ENCODE data around the gene CNGA1.
"Not testable (repeated sequence)": the region's sequence is repeated elsewhere in the genome, so short reads cannot be mapped to it uniquely, and the experiment has no call there.

Gene CNGA1

DNA sequence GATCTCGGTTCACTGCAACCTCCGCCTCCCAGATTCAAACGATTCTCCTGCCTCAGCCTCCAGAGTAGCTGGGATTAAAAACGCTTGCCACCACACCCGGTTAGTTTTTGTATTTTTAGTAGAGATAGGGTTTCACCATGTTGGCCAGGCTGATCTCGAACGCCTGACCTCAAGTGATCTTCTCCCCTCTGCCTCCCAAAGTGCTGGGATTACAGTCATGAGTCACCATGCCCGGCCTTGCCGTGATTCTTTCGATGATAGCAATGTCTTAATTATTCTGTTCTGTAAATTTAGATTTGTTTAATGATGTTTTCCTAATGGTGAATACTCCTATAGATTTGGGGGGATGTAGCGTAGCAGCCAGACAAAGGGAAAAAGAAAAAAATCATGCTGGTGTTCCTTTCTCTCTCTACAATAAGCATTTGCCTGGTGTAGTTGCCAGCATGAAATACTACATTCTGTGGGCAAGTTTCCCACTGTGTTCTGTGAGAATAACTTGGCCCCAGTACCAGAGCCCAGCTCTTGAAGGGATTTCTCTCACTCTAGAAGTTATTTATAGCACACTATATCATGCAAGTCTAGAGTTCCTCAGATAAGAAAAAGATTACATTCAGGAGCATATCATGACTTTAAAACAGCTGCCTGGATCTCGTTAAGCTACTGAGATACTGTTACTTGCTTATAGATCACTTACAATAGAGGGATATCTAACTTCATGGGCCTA, 15.5 kb upstream of the CNGA1 start:
- DNase-seq = no peak

DNA sequence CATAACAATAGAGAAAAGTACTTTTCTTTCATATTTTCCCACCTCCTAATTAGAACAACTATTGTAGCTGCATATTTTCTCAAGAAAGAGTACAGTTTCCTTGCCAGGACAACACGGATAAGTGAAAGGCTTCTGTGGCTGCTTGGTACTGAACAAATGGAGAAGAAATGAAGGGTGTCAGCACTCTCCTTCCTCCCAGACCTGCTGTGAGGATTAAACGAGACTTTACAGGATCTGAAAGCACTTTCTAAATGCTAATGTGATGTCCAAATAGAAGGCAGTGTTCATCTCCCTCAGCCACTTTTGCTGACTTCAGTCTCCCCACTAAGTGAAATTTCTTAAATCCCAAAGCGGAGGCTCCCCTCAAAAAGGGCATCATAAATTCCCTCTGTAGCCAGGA, 14.0 kb upstream of the CNGA1 start:
- DNase-seq = no peak

DNA sequence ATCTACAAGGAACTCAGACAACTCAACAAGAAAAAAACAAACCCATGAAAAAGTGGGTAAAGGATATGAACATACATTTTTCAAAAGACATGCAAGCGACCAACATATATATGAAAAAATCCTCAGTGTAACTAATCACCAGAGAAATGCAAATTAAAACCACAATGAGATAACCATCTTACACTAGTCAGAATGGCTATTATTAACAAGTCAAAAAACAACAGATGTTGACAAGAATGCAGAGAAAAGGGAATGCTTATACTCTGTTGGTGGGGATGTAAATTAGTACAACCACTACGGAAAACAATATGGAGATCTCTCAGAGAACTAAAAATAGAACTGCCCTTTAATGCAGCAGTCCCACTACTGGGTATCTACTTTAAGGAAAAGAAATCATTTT, 12.2 kb upstream of the CNGA1 start:
- DNase-seq = no peak

DNA sequence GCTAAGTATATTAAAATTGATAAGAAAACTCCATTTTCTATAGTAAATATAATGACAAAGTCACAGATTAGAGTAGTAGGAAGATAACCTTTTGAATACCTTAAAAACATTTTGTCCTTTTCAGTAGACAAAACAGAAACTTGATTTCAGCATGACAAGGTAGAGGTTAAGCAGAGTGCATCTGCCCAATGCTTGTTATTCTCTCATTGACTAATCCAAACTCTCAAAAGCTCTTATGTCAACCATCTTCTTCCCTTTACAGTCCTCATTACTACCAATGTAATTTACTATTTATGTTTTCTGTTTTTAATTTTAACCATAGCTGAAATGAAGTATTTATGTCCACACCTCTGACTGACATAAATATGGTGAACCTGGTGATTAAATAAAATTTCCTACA, 11.2 kb upstream of the CNGA1 start:
- DNase-seq = no peak

DNA sequence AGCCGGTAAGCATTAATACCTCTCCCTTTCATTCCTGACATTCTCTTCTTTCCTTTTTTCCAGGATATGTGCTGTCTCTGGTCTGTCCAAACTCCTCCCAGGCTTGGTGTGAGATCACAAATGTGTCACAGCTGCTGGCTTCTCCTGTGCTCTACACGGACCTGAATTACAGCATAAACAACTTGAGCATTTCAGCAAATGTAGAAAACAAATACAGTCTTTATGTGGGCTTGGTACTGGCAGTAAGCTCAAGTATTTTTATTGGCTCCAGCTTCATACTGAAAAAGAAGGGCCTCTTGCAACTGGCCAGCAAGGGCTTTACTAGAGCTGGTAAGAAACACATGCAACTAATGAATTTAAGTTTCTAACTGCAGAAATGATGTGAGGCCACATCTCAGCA, 8.5 kb upstream of the CNGA1 start:
- DNase-seq = no peak

DNA sequence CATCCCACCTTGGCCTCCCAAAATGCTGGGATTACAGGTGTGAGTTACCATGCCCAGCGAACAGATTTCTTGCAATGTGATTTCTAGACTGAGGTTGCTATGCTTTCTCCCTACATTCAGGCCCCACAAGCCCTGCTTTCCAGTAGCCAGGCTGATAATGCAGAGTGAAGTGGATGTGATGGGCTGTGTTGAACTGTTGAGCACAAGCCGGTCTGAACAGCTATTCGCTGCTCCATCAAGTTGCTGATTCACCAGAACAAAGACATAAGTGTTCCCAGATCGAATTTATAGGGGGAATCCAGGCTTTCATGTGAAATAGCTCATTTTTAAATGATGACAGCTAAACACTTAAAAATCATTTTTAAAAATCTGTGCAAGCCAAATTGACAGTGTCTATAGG, 8.0 kb upstream of the CNGA1 start:
- DNase-seq = no peak

DNA sequence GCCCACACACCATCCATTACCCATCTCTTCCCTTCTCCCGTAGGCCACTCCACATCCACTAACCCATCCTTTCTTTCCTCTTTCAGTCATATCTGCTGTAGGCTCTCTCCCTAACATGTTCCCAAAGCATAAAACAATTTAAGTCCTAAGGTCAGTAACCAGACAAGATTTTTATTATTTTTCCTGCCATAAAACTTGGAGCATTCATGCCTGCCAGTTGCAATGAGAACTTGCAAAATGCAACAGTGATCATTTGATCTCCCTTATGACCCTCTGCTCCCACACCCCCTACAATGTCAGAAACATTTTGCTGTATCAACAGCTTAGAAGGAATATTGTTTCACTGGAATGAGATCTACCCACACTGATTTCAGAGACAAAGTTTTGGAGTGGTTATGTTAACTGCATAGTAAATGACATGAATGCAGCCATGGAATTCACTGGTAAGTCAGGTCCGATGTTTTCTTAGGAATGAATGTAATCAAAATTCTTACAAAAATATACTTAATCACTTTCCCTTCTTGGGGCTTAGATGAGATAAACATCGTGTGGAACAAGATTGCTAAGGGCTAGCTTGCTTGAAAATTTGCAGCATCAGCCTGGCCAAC, 5.8 kb upstream of the CNGA1 start:
- DNase-seq = no peak

DNA sequence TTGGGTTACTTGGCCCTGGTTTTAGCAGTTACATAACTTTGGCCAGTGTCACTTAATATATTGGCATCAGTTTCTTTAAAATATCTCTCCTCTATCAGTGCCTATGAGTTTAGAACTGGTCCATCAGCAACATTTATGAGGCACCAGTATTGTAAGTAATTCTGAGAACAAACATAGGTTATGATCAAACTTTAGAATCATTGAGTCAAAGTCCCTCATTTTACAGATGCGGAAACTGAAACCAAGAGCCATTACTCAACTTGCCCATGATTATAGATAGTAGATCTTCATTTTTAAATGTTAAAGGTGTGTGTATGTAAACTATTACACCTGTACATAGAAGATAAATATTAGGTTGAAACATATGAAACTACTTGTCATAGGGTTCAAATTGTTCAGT, 4.6 kb upstream of the CNGA1 start:
- no peak for DNase-seq

DNA sequence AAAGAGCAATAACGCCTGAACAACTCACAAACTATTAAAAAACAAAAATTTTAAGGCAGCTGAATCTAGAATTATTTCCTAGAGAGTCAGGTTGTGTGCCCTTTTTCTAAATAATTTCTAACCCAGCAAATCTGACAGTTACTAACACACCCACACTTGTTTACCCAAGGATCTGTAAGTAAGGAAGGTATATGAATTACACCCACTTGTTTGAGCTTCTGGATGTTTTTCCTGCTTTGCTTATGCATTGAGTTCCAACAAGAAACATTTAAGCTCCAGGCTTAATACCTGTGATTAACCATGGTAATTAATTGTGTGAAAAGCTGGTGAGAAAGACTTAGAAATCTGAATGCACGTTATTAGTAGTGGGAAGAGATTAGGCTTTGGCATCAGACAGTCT, 1.6 kb upstream of the CNGA1 start:
- no peak for DNase-seq

DNA sequence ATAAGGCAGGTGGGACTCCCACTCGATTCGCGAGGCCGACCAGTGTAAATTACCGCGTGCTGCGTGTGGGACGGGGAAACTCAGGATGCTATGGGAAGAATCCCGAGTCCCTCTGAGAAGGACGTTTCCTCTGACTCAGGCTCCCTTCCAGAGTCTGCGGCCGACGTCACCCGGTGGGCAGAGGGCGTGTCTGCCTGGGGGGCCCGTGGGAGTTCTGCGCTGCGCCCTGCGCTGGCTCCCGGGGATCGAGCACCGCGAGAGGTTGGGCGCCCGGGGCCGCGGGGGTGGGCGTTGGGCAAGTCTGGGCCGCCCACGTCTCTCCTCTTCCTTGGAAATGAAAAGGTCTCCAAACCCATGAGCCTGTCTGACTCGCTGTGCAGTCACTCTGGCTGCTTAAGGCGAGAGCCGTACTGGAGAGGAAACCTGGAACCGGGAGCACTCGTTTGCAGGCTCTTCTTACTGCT, 659 bp upstream of the CNGA1 start:
- DNase-seq = peak in 14 of 51 donors; percentile 3 to 61 (median 14)

DNA sequence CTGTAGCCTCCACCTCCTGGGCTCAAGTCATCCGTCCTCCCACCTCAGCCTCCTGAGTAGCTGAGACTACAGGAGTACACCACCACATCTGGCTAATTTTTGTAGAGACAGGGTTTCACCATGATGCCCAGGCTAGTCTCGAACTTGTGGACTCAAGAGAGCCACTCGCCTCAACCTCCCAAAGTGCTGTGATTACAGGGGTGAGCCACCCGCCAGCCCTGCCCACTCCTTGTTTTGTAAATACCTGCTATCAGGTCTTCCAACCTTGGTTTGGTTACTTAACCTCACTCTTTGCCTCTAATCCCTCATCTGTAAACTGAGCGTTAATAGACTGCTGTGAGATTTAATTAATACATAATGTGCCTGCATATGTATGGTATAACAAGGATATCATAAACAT, 803 bp downstream of the CNGA1 start:
- DNase-seq = no peak

DNA sequence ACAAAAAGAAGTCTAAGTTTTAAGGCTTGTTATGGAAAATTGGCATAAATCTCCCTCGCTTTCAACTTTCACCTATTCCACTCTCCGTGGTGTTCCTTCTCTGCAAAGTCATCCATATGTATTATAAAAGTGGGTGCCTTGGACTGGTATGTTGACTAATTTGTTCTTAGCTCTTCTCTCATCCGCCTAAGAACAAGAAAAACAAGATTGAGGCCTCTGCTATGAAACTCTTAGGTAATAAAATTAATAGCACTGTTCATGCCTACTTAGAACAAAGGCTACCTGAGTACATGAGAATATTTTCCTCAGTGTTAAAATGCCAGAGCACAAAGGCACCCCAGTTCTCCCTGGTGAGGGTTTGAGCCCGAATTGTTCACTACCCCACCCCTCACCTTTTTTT, 1.3 kb downstream of the CNGA1 start:
- no peak for DNase-seq

DNA sequence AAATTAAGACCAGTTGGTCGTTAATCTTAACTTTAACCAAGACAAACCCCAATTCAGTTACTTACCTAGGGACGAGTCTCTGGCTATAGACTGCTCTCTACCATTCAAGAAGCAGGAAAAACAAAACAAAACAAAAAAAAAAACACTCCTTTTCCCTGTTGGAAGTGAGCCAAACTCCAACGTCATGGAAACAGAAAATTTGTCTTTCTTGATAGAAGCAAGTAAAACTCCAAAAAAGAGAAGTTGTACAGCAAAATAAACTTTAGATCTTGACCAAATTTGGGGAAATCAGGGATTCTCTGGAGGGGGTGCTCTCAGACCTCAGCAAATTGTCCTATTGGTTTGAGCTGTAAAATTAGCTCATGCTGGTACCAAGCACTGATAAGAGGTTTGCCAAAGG, 3.7 kb downstream of the CNGA1 start:
- no peak for DNase-seq

DNA sequence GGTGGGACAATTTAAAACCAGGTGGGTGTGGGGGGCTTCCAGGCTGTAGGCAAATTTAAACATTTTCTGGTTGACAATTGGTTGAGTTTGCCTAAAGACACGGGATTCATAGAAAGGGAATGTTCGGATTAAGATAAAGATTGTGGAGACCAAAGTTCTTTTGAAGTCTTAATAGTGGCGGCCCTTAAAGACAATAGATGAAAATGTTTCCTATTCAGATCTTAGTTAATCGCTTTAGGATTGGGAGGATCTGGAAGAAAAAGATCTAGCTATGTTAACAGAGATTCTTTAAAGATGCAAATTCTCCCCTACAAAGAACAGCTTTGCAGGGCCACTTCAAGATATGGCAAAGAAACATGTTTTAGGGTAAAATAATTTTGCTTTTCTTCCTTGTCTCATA, 4.8 kb downstream of the CNGA1 start:
- no peak for DNase-seq

DNA sequence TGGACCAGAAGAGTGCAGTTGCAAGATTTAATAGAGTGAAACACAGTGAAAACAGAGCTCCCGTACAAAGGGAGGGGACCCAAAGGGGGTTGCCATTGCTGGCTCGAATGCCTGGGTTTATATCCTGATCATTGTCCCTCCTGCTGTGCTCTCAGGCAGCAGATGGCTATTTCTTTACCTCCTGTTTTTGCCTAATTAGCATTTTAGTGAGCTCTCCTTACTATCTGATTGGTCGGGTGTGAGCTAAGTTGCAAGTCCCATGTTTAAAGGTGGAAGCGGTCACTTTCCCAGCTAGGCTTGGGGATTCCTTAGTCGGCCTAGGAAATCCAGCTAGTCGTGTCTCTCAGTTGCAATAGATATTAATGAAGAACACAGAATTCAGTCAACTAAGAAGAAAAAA, 5.6 kb downstream of the CNGA1 start:
- not testable (repeated sequence) for DNase-seq

DNA sequence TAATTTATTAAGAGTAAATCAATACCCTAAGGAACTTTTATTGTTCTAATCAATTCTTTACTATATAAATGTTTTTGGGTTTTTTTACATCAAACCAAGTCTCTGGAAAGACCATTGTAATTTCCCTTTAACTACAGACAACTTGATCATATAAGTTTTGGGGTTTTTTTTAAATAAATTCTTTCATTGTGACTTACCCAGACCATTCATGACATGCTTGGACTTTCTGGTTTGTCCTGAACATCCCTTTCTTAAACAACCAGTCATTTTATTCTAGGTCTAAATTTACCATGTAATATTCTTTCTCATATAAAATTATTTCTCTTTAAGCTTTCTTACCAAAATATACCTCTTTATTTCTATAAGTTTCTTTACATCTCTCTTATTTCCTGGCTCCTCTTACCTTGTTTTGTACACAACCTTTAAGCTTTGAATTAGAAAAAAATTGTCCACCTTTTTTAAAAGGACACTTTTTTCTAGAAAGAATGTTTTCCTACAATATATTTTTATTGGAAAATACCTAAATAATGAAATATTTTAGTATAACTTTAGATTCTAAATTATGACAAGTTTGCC, 8.4 kb downstream of the CNGA1 start:
- DNase-seq = no peak

DNA sequence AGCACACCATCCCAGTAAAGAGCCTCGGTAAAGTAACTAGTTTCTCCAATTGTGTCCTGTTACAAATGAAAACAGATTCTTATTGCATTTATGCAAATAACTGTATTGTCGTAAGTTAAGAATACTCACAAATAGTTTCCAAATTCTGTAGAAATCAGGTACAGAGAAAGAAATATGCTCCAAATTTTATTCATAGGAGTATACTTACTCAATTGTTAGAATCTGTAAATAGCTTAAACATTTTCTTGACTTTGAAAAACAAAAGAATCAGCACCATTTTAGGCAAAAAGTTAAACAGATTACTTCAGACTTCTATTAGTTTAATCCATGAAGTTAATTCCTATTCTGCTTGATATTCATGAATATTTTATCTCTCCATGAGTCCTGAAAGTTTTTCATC, 10.7 kb downstream of the CNGA1 start:
- DNase-seq = no peak

DNA sequence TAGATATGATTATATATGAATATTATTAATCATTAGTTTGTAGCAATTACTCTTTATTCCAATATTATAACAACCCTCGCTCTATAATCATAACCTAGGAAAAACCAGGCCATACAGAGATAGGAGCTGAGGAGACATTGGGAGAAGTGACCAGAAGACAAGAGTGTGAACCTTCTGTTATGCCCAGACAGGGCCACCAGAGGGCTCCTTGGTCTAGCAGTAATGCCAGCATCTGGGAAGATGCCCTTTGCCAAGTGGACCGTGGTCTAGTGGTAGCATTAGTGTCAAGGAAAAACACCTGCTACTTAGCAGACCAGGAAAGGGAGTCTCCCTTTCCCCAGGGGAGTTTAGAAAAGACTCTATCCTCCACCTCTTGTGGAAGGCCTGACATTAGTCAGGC, 12.9 kb downstream of the CNGA1 start:
- DNase-seq = peak in 13 of 51 donors; percentile 3 to 56 (median 22)

DNA sequence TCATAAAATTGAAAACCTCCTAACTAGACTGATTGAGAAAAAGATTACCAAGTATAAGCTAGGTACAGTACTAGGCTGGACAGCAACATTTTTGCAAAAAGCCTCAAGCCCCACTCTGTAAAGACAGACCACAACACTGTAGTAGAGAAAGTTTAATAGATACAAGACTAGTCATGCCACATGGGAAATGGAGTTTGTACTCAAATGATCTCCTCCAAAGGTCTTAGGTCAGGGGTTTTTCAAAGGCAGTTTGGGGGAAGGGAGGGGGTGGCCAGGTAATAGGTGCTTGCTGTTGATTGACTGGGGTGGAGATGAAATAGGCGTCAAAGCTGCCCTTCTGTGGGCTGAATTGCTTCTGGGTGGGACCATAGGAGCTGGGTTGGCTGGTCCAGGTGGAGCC, 14.2 kb downstream of the CNGA1 start:
- DNase-seq = no peak

DNA sequence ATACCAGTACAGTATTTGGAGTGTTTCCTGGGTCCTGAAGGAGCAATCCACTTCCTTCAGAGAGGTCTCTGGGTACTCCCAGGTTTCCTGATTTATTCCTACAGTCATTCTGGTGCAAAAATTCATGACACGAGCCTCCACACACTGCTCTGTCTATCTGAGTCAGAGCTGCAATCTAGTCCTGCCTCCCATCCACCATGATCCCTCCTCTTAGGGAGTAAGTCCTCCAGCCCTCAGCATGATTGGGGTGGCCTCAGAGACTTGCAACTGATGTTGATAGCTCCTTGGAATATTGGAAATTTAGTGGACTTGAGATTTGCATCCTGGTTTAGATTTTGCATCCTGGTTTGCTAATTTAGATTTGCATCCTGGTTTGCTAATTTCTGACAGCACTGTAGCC, 20.5 kb downstream of the CNGA1 start:
- DNase-seq = no peak

DNA sequence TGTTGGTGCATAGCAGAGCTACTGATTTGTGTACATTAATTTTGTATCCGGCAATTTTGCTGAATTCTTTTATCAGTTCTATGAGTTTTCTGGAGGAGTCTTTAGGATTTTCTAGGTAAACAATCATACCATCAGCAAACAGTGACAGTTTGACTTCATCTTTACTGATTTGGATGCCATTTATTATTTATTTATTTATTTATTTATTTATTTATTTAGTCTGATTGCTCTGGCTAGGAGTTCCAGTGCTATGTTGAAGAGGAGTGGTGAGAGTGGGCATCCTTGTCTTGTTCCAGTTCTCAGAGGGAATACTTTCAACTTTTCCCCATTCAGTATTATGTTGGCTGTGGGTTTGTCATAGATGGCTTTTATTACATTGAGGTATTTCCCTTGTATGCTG, 24.0 kb downstream of the CNGA1 start:
- not testable (repeated sequence) for DNase-seq

DNA sequence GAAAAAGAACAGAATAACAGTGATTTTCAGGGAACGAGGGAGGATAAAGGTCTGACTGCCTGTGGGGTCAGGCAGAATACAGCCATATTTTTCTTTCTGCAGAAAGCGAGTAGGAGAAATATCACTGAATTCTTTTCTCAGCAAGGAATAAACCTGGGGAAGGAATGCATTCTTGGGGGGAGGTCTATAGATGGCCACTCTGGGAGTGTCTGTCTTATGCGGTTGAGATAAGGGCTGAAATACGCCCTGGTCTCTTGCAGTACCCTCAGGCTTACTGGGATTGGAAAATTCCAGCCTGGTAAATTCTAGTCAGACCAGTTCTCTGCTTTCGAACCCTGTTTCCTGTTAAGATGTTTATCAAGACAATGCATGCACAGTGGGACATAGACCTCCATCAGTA, 26.3 kb downstream of the CNGA1 start:
- DNase-seq = no peak

DNA sequence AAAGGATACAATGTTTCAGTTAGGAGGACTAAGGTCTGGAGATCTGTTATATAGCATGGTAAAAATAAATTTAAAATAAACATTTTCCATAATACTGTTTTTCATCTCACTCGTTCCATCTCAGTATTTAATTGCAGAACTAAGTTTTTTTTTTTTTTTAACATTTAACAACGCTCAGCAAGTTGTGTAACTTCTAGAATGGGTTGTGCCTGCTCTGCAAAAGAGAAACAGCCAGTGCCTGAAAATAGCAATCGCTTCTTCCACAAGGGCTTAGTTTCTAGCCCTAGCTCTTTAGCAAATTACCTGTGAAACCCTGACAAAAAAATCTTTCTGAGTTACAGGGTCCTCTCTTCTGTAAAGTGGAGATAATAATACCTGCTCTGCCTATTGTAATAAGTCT, 41.9 kb downstream of the CNGA1 start:
- DNase-seq = no peak

All from hypothalamus (tissue), 51 donors.